Measurements from ENCODE around the gene ACAP1.

DNA sequence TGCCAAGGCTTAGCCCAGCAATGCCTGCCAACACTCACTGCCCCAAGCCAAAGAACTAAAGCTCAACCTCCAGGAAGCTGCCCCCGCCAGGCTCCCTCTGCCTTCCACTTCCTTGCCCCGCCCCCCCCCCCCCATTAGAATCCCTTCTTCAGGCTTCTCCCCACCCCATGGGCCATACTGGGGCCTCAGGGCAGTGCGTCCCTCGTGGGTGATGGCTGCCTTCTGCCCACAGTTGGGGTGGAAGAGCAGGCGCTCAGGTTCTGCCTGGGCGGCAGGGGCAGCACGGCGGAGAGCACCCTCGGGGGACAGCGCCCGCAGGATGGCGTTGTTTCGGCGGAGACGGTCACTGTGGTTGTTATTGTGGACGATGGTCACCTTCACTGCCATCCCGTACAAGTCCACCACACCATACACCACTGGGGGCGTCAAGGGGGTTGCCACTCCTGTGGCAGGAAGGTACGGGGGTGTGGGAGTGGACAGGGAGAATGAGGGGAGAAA is 11.2 kb upstream of the ACAP1 start:
- TF ChIP-seq, protein P1, sequence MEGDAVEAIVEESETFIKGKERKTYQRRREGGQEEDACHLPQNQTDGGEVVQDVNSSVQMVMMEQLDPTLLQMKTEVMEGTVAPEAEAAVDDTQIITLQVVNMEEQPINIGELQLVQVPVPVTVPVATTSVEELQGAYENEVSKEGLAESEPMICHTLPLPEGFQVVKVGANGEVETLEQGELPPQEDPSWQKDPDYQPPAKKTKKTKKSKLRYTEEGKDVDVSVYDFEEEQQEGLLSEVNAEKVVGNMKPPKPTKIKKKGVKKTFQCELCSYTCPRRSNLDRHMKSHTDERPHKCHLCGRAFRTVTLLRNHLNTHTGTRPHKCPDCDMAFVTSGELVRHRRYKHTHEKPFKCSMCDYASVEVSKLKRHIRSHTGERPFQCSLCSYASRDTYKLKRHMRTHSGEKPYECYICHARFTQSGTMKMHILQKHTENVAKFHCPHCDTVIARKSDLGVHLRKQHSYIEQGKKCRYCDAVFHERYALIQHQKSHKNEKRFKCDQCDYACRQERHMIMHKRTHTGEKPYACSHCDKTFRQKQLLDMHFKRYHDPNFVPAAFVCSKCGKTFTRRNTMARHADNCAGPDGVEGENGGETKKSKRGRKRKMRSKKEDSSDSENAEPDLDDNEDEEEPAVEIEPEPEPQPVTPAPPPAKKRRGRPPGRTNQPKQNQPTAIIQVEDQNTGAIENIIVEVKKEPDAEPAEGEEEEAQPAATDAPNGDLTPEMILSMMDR (conservative IDR thresholded peaks at IDR 0.05 in 1 of 2, IDR thresholded peaks at IDR 0.05 in 1 of 2; ENCODE audit: extremely low read depth in 1 of 2, insufficient read depth in 1 of 2, low read depth in 1 of 2, low read length in 2 of 2), result no peak
- TF ChIP-seq EZH2 (IDR thresholded peaks at IDR 0.05; ENCODE audit: borderline replicate concordance, low read length), result no peak

Measured in mammary epithelial cell (primary cell).